Thoracic aorta (tissue), 2 donors: ENCODE results near the gene SLC25A26. TPM values are rescaled to one million over a fixed set of nuclear protein-coding genes. Genes with fewer than 3 reads are reported as not detected.

Source experiments
- ATAC-seq: fragments of 150-250 bp; one replicate; pipeline ENCODE4 v1.8.0; 2017; ENCODE audit warnings: low read depth; ENCODE audit not compliant: insufficient number of reproducible peaks, low FRiP score
- DNase-seq: peaks from one replicate; pipeline ENCODE4 v3.0.0-alpha.2; 2020; ENCODE audit warnings: low spot score
- H3K27ac ChIP-seq, 2 donors: fragments of 200-600 bp; sonication (generic); 1 replicate in 1 of 2; 2 replicates in 1 of 2; pipeline ENCODE4 v1.5.1; 2016; ENCODE audit warnings: mild to moderate bottlenecking in 2 of 2, moderate library complexity in 2 of 2
- H3K27me3 ChIP-seq: fragments of 200-600 bp; sonication (generic); replicated peaks from 2 replicates; pipeline ENCODE4 v1.6.0; 2016; ENCODE audit warnings: mild to moderate bottlenecking; ENCODE audit not compliant: insufficient read depth
- H3K36me3 ChIP-seq: fragments of 200-600 bp; sonication (generic); one replicate; pipeline ENCODE4 v1.5.1; 2016
- H3K4me1 ChIP-seq, 2 donors: fragments of 200-600 bp; sonication (generic); 1 replicate in 1 of 2; 2 replicates in 1 of 2; pipeline versions ENCODE4 v1.5.1 to v1.6.0; 2016; ENCODE audit warnings: low read depth in 2 of 2, mild to moderate bottlenecking in 1 of 2; ENCODE audit not compliant: control insufficient read depth in 1 of 2
- H3K4me3 ChIP-seq: fragments of 200-600 bp; sonication (generic); 2 replicates; pipeline ENCODE4 v1.5.1; 2016; ENCODE audit warnings: mild to moderate bottlenecking
- H3K9me3 ChIP-seq: fragments of 200-600 bp; sonication (generic); 2 replicates; pipeline ENCODE4 v1.5.1; 2016
- CTCF ChIP-seq: fragments of 200-600 bp; sonication (generic); IDR thresholded peaks from one replicate; pipeline ENCODE4 v1.5.1; 2019; ENCODE audit warnings: antibody characterized with exemption
- total RNA-seq, 2 donors: library from RNA; depleted of rRNA; stranded (reverse); fragments of >200 nt; gene quantifications; one replicate each; pipeline versions ENCODE4 v1.1.0 to v1.2.3, GENCODE V29; 2016

SLC25A26 gene
- total RNA-seq, 2 donors from 2014 or later: 32.5 to 32.8 TPM

GRCh38 chr3:66344391-66344811 is 123.6 kb downstream of the SLC25A26 start:
- no peak for ATAC-seq
- Histone ChIP-seq H3K36me3 (no peaks in the 10 kb centered on the region), H3K4me1 (no peaks in the 10 kb centered on the region), H3K27ac (no peak overlapping the region), H3K4me3 (no peak overlapping the region), H3K27me3 (no peaks in the 10 kb centered on the region), H3K9me3 (no peaks in the 10 kb centered on the region)
- no peak for DNase-seq
- no peak for TF ChIP-seq CTCF

- Histone ChIP-seq H3K4me3 (no peak overlapping the region), H3K4me1 (no peaks in the 10 kb centered on the region), H3K36me3 (no peaks in the 10 kb centered on the region), H3K27me3 (no peaks in the 10 kb centered on the region), H3K27ac (no peak overlapping the region), H3K9me3 (no peaks in the 10 kb centered on the region)
- TF ChIP-seq CTCF: no peak
- no peak for ATAC-seq
- DNase-seq: no peak
Measured at GRCh38 chr3:66344848-66345578, 124.2 kb downstream of the SLC25A26 start.

- DNase-seq: no peak
- no peaks in the 10 kb centered on the region for H3K27me3 ChIP-seq
- H3K27ac ChIP-seq: no peak overlapping the region
- H3K9me3 ChIP-seq: no peaks in the 10 kb centered on the region
- no peaks in the 10 kb centered on the region for H3K4me1 ChIP-seq
- no peak overlapping the region for H3K4me3 ChIP-seq
- no peak for ATAC-seq
- no peaks in the 10 kb centered on the region for H3K36me3 ChIP-seq
- TF ChIP-seq CTCF: no peak
Measured at GRCh38 chr3:66348704-66349103, 127.9 kb downstream of the SLC25A26 start.

- ATAC-seq (no peak), DNase-seq (no peak)
- no peak overlapping the region for H3K27ac ChIP-seq
- no peak overlapping the region for H3K4me3 ChIP-seq
- H3K9me3 ChIP-seq: no peaks in the 10 kb centered on the region
- no peaks in the 10 kb centered on the region for H3K36me3 ChIP-seq
- no peak for TF ChIP-seq CTCF
- no peaks in the 10 kb centered on the region for H3K27me3 ChIP-seq
- H3K4me1 ChIP-seq: no peaks in the 10 kb centered on the region
Measured at GRCh38 chr3:66350601-66351000, 129.8 kb downstream of the SLC25A26 start.

- no peak overlapping the region for H3K4me3 ChIP-seq
- no peaks in the 10 kb centered on the region for H3K4me1 ChIP-seq
- H3K36me3 ChIP-seq: no peaks in the 10 kb centered on the region
- no peaks in the 10 kb centered on the region for H3K9me3 ChIP-seq
- no peak for ATAC-seq
- no peaks in the 10 kb centered on the region for H3K27me3 ChIP-seq
- no peak for TF ChIP-seq CTCF
- H3K27ac ChIP-seq: no peak overlapping the region
- no peak for DNase-seq
Measured at GRCh38 chr3:66353039-66353438, 132.2 kb downstream of the SLC25A26 start.
